CD4-positive, alpha-beta T cell (primary cell): Measurements from ENCODE around the gene ASH1L. TPM values are rescaled to one million over a fixed set of nuclear protein-coding genes. Genes with fewer than 3 reads are reported as not detected.
A peak's percentile ranks its signal among the peaks of the same experiment; 100 is the strongest.

Source experiments
- ATAC-seq: fragments of 200-7000 bp; cut with Tn5 transposase; one replicate; pipeline ENCODE4 v1.10.0; 2022; ENCODE audit warnings: mild to moderate bottlenecking; ENCODE audit not compliant: poor library complexity
- CTCF ChIA-PET: fragments of 350-600 bp; sonication (Branson Sonifier 250); formaldehyde crosslinking; loops from one replicate; lab custom pipeline; 2021; ENCODE audit warnings: antibody characterized with exemption, inconsistent platforms; lab: Charles Lee
- POLR2A ChIA-PET: fragments of 350-600 bp; sonication (Branson Sonifier 250); formaldehyde crosslinking; loops from one replicate; lab custom pipeline; 2021; ENCODE audit warnings: antibody characterized with exemption, inconsistent platforms; lab: Charles Lee
- DNase-seq, 14 experiments: peaks; one replicate each; pipeline ENCODE4 v3.0.0-alpha.2; 2013 to 2020; ENCODE audit warnings: mixed read lengths in 2 of 14
- H3K27ac ChIP-seq, 2 donors: one replicate each; pipeline versions ENCODE4 v1.5.1 to v1.7.0; 2013; ENCODE audit warnings: low read length in 2 of 2, low read depth in 1 of 2, mild to moderate bottlenecking in 1 of 2
- H3K27me3 ChIP-seq, 2 experiments: 1 replicate in 1 of 2; 2 replicates in 1 of 2; pipeline versions ENCODE4 v1.6.1 to v1.7.0; 2013; ENCODE audit warnings: low read length in 2 of 2, control low read depth in 1 of 2, mild to moderate bottlenecking in 1 of 2, moderate library complexity in 1 of 2; ENCODE audit not compliant: insufficient read depth in 2 of 2, control insufficient read depth in 1 of 2
- H3K36me3 ChIP-seq: one replicate; pipeline ENCODE4 v1.6.1; 2013; ENCODE audit warnings: low read length, control low read depth; ENCODE audit not compliant: insufficient read depth
- H3K4me1 ChIP-seq: one replicate; pipeline ENCODE4 v1.6.1; 2013; ENCODE audit warnings: low read length, control low read depth; ENCODE audit not compliant: insufficient read depth
- H3K4me3 ChIP-seq: one replicate; pipeline ENCODE4 v1.5.1; 2013; ENCODE audit warnings: mild to moderate bottlenecking, low read length, moderate library complexity
- H3K9me3 ChIP-seq, 2 experiments: 1 replicate in 1 of 2; 2 replicates in 1 of 2; pipeline versions ENCODE4 v1.6.1 to v1.7.0; 2013; ENCODE audit warnings: low read length in 2 of 2, mild to moderate bottlenecking in 2 of 2, control low read depth in 1 of 2, moderate library complexity in 1 of 2; ENCODE audit not compliant: control insufficient read depth in 1 of 2, insufficient read depth in 1 of 2
- H3K27ac Mint-ChIP-seq: one replicate; pipeline ENCODE4 v1.8.0; 2020; ENCODE audit warnings: mixed read lengths
- H3K27me3 Mint-ChIP-seq: one replicate; pipeline ENCODE4 v1.8.0; 2021; ENCODE audit warnings: mixed read lengths
- H3K36me3 Mint-ChIP-seq: one replicate; pipeline ENCODE4 v1.8.0; 2021; ENCODE audit warnings: low read depth, mixed read lengths
- H3K4me1 Mint-ChIP-seq: one replicate; pipeline ENCODE4 v1.8.0; 2021; ENCODE audit warnings: low read depth, mixed read lengths
- H3K4me3 Mint-ChIP-seq: one replicate; pipeline ENCODE4 v1.8.0; 2020; ENCODE audit warnings: mild to moderate bottlenecking, mixed read lengths
- H3K9me3 Mint-ChIP-seq: one replicate; pipeline ENCODE4 v1.8.0; 2020; ENCODE audit warnings: mixed read lengths
- CTCF ChIP-seq: fragments of 200-600 bp; IDR thresholded peaks from one replicate; pipeline ENCODE4 v1.8.0; 2022; ENCODE audit warnings: antibody characterized with exemption, mild to moderate bottlenecking
- intact Hi-C, 2 experiments: fragments of 100-400 bp; cut with DNase I in 1 of 2; cut with micrococcal nuclease in 1 of 2; formaldehyde crosslinking; loops; one replicate each; pipeline versions ENCODE4 v1.15.1 to v1.9.0; 2023 to 2025; cut with DNase I, micrococcal nuclease
- total RNA-seq, 174 experiments: library from RNA in 2 of 174; stranded (reverse) in 2 of 174; gene quantifications; one replicate each; pipeline ENCODE4 v1.2.3 and lab custom pipeline; 2021 to 2026

The ASH1L gene
- total RNA-seq, 2 experiments from 2014 or later = 71.0 to 72.8 TPM

GRCh38 chr1:155316922-155317321, 245.7 kb downstream of the ASH1L start:
- Histone ChIP-seq H3K36me3 (peaks cover 31% of the 10 kb centered on the region), H3K4me3 (no peak overlapping the region), H3K9me3 (no peaks in the 10 kb centered on the region), H3K4me1 (peaks cover 18% of the 10 kb centered on the region), H3K27ac (no peak overlapping the region), H3K27me3 (no peaks in the 10 kb centered on the region)
- no peaks in the 10 kb centered on the region for H3K27me3 Mint-ChIP-seq
- ATAC-seq (no peak), DNase-seq (no peak)
- H3K9me3 Mint-ChIP-seq = no peaks in the 10 kb centered on the region
- ChIA-PET CTCF (no interaction called here), POLR2A (no interaction called here)
- TF ChIP-seq CTCF = no peak
- H3K36me3 Mint-ChIP-seq = peaks cover 22% of the 10 kb centered on the region
- no peak overlapping the region for H3K27ac Mint-ChIP-seq
- intact Hi-C loops = no loop called here
- peaks cover 29% of the 10 kb centered on the region for H3K4me1 Mint-ChIP-seq
- no peak overlapping the region for H3K4me3 Mint-ChIP-seq

DNA sequence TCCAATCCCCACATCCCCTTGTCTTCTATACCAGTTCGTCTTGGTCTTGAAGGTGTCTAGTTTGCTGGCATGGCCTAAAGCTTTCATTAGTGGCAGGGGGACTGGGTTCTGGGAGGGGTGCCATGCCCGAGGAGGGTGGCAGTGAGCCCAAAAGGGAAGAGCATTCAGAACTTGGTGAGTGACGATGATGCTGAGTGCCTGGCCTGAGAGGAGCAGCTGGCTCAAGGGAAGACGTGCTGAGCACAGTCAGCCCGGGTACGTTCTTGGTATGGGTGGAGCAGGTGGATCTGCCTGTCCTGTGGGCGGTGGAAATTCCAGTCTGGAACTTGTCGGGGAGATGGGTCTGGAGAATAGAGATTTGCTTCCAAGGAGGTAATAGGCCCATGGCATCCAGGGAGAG, 249.3 kb downstream of the ASH1L start:
- H3K27ac Mint-ChIP-seq = no peak overlapping the region
- TF ChIP-seq CTCF = no peak
- ChIA-PET POLR2A (no interaction called here), CTCF (interaction anchor here (1.2 kb wide), 1 partner anchor 10 kb away, joined by 3 read pairs; no protein-coding TSS in a partner anchor)
- Histone ChIP-seq H3K4me3 (no peak overlapping the region), H3K9me3 (no peaks in the 10 kb centered on the region), H3K4me1 (peaks cover 20% of the 10 kb centered on the region), H3K36me3 (peaks cover 36% of the 10 kb centered on the region), H3K27ac (no peak overlapping the region), H3K27me3 (no peaks in the 10 kb centered on the region)
- H3K4me1 Mint-ChIP-seq = peaks cover 26% of the 10 kb centered on the region
- no peaks in the 10 kb centered on the region for H3K9me3 Mint-ChIP-seq
- H3K36me3 Mint-ChIP-seq = peaks cover 39% of the 10 kb centered on the region
- no peak overlapping the region for H3K4me3 Mint-ChIP-seq
- no peak for DNase-seq
- H3K27me3 Mint-ChIP-seq = no peaks in the 10 kb centered on the region
- intact Hi-C loops = no loop called here
- no peak for ATAC-seq

DNA sequence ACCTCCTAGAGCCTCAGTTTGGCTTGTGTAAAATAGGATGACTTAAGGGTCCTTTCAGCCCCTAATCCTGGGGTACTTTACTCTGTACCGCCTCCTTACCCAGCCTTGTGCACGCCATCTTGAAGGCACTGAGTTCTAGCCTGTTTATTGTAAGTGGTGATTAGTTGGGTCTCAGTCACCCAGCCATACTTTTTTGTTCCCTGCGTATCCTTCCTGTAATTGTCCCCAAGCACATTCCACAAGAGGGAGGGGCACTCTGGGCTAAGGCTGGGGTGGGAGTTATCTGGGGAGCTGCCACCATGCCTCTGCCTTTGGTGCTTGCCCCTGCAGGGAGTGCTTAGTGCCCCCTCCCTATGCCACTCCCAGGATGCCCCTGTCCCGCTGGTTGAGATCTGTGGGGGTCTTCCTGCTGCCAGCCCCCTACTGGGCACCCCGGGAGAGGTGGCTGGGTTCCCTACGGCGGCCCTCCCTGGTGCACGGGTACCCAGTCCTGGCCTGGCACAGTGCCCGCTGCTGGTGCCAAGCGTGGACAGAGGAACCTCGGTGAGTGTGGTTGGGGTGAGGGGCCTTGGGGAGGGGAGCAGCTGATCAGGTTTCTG, 253.1 kb downstream of the ASH1L start:
- POLR2A ChIA-PET = interaction anchor here (0.6 kb wide), 1 partner anchor 93 kb away, joined by 3 read pairs; no protein-coding TSS in a partner anchor

More for the DNA sequence above, 253.1 kb downstream of the ASH1L start:
- DNase-seq = peak in 2 of 14 experiments; percentile 17 to 35
- intact Hi-C loops = loop anchor here (1.0 to 2.0 kb wide), 2 partner anchors 11 to 59 kb away; partner anchors contain the start of gene RUSC1 (in 1 of the 2)
- Histone ChIP-seq H3K4me3 (peak overlapping the region; percentile 93), H3K9me3 (no peaks in the 10 kb centered on the region), H3K36me3 (peaks cover 22% of the 10 kb centered on the region), H3K4me1 (peaks cover 29% of the 10 kb centered on the region), H3K27me3 (no peaks in the 10 kb centered on the region), H3K27ac (peak overlapping the region in 1 of 2 donors; percentile 67)
- CTCF ChIA-PET = no interaction called here
- peaks cover 28% of the 10 kb centered on the region for H3K4me1 Mint-ChIP-seq
- peak overlapping the region; percentile 96 for H3K27ac Mint-ChIP-seq
- TF ChIP-seq CTCF = no peak
- H3K27me3 Mint-ChIP-seq = no peaks in the 10 kb centered on the region
- peaks cover 33% of the 10 kb centered on the region for H3K36me3 Mint-ChIP-seq
- H3K9me3 Mint-ChIP-seq = no peaks in the 10 kb centered on the region
- peak overlapping the region; percentile 94 for H3K4me3 Mint-ChIP-seq
- ATAC-seq = no peak
